CD4-positive, alpha-beta memory T cell (primary cell): ENCODE results near the gene PRDM5. TPM values are rescaled to one million over a fixed set of nuclear protein-coding genes. Genes with fewer than 3 reads are reported as not detected.

Experiments used
- CTCF ChIA-PET: fragments of 350-600 bp; sonication (Branson Sonifier 250); formaldehyde crosslinking; loops from one replicate; lab custom pipeline; 2021; ENCODE audit warnings: inconsistent platforms; ENCODE audit not compliant: partially characterized antibody; lab: Charles Lee
- POLR2A ChIA-PET: fragments of 350-600 bp; sonication (Branson Sonifier 250); formaldehyde crosslinking; loops from one replicate; lab custom pipeline; 2021; ENCODE audit not compliant: partially characterized antibody; lab: Charles Lee
- DNase-seq, 5 donors: peaks; one replicate each; pipeline versions ENCODE4 v3.0.0 to v3.0.0-alpha.2; 2020 to 2022; ENCODE audit warnings: mixed read lengths in 1 of 5
- H3K27ac ChIP-seq: one replicate; pipeline ENCODE4 v1.7.0; 2013; ENCODE audit warnings: low read depth, low read length
- H3K27me3 ChIP-seq: 2 replicates; pipeline ENCODE4 v1.7.0; 2013; ENCODE audit warnings: mild to moderate bottlenecking, low read length, moderate library complexity; ENCODE audit not compliant: insufficient read depth
- H3K36me3 ChIP-seq: 2 replicates; pipeline ENCODE4 v1.7.0; 2013; ENCODE audit warnings: mild to moderate bottlenecking, low read length, moderate library complexity; ENCODE audit not compliant: insufficient read depth
- H3K4me1 ChIP-seq: 2 replicates; pipeline ENCODE4 v1.7.0; 2013; ENCODE audit warnings: mild to moderate bottlenecking, low read length, moderate library complexity; ENCODE audit not compliant: insufficient read depth
- H3K4me3 ChIP-seq, 2 donors: one replicate each; pipeline ENCODE4 v1.7.0; 2013; ENCODE audit warnings: low read length in 2 of 2, mild to moderate bottlenecking in 1 of 2
- H3K9me3 ChIP-seq, 2 donors: one replicate each; pipeline ENCODE4 v1.7.0; 2013; ENCODE audit warnings: low read length in 2 of 2, control low read depth in 1 of 2; ENCODE audit not compliant: control insufficient read depth in 1 of 2
- H3K27ac Mint-ChIP-seq, 7 donors: one replicate each; pipeline ENCODE4 v1.8.0; 2020 to 2021; ENCODE audit warnings: mixed read lengths in 7 of 7, mild to moderate bottlenecking in 6 of 7, inconsistent platforms in 3 of 7, moderate library complexity in 3 of 7
- H3K27me3 Mint-ChIP-seq, 2 donors: one replicate each; pipeline ENCODE4 v1.8.0; 2020 to 2021; ENCODE audit warnings: mixed read lengths in 2 of 2
- H3K36me3 Mint-ChIP-seq, 2 donors: one replicate each; pipeline ENCODE4 v1.8.0; 2020 to 2021; ENCODE audit warnings: mixed read lengths in 2 of 2, inconsistent platforms in 1 of 2, mild to moderate bottlenecking in 1 of 2
- H3K4me1 Mint-ChIP-seq, 4 donors: one replicate each; pipeline ENCODE4 v1.8.0; 2020 to 2021; ENCODE audit warnings: mixed read lengths in 4 of 4, mild to moderate bottlenecking in 1 of 4
- H3K4me3 Mint-ChIP-seq, 8 donors: one replicate each; pipeline ENCODE4 v1.8.0; 2020 to 2021; ENCODE audit warnings: mixed read lengths in 8 of 8, mild to moderate bottlenecking in 7 of 8, moderate library complexity in 6 of 8, inconsistent platforms in 3 of 8
- H3K9me3 Mint-ChIP-seq, 8 donors: one replicate each; pipeline ENCODE4 v1.8.0; 2020 to 2021; ENCODE audit warnings: mixed read lengths in 8 of 8, mild to moderate bottlenecking in 5 of 8, inconsistent platforms in 3 of 8, moderate library complexity in 1 of 8
- intact Hi-C: fragments of 100-400 bp; cut with micrococcal nuclease; formaldehyde crosslinking; loops from one replicate; pipeline ENCODE4 v1.15.1; 2023
- polyA plus RNA-seq, 2 donors: library from polyadenylated mRNA; unstranded; fragments of 300-500 nt; fragmentation: Illumina TruSeq; gene quantifications; one replicate each; pipeline ENCODE4 v1.2.3, GENCODE V29; 2021
- total RNA-seq, 2 experiments: library from RNA; stranded (reverse); gene quantifications; one replicate each; pipeline ENCODE4 v1.2.3, GENCODE V29; 2021

The PRDM5 gene
- total and polyA plus RNA-seq, 4 experiments from 2014 or later = 0.24 to 0.84 (median 0.36) TPM

GRCh38 chr4:120809518-120809917, 113.0 kb downstream of the PRDM5 start:
- no peak overlapping the region for H3K4me3 ChIP-seq
- H3K36me3 Mint-ChIP-seq = no peaks in the 10 kb centered on the region
- H3K4me3 Mint-ChIP-seq = no peak overlapping the region
- intact Hi-C loops = no loop called here
- ChIA-PET POLR2A (no interaction called here), CTCF (no interaction called here)
- H3K9me3 ChIP-seq = no peaks in the 10 kb centered on the region
- H3K9me3 Mint-ChIP-seq = peaks cover 2 to 25% (median 9%) of the 10 kb centered on the region in 8 donors
- no peaks in the 10 kb centered on the region for H3K27me3 Mint-ChIP-seq
- H3K4me1 Mint-ChIP-seq = no peaks in the 10 kb centered on the region
- H3K27ac ChIP-seq = no peak overlapping the region
- no peak overlapping the region for H3K27ac Mint-ChIP-seq
- no peaks in the 10 kb centered on the region for H3K27me3 ChIP-seq
- DNase-seq = no peak
- no peaks in the 10 kb centered on the region for H3K36me3 ChIP-seq
- no peaks in the 10 kb centered on the region for H3K4me1 ChIP-seq

- H3K27ac Mint-ChIP-seq = no peak overlapping the region
- Histone ChIP-seq H3K9me3 (no peaks in the 10 kb centered on the region), H3K4me3 (no peak overlapping the region), H3K27me3 (no peaks in the 10 kb centered on the region), H3K36me3 (no peaks in the 10 kb centered on the region), H3K4me1 (no peaks in the 10 kb centered on the region), H3K27ac (no peak overlapping the region)
- H3K9me3 Mint-ChIP-seq = peaks cover 5 to 25% (median 9%) of the 10 kb centered on the region in 8 donors
- H3K36me3 Mint-ChIP-seq = no peaks in the 10 kb centered on the region
- DNase-seq = peak in 1 of 5 donors; percentile 28
- POLR2A ChIA-PET = no interaction called here
- no peak overlapping the region for H3K4me3 Mint-ChIP-seq
- intact Hi-C loops = no loop called here
- no peaks in the 10 kb centered on the region for H3K27me3 Mint-ChIP-seq
- no peaks in the 10 kb centered on the region for H3K4me1 Mint-ChIP-seq
- CTCF ChIA-PET = no interaction called here
These were observed 113.9 kb downstream of the PRDM5 start for GRCh38 chr4:120808475-120809141.

- Histone ChIP-seq H3K36me3 (no peaks in the 10 kb centered on the region), H3K4me1 (no peaks in the 10 kb centered on the region), H3K27me3 (no peaks in the 10 kb centered on the region), H3K27ac (no peak overlapping the region), H3K4me3 (no peak overlapping the region), H3K9me3 (no peaks in the 10 kb centered on the region)
- Mint-ChIP-seq H3K4me1 (no peaks in the 10 kb centered on the region), H3K9me3 (peaks cover 0 to 11% (median 3%) of the 10 kb centered on the region in 8 donors), H3K4me3 (no peak overlapping the region), H3K36me3 (no peaks in the 10 kb centered on the region), H3K27me3 (peaks cover 0 to 3% of the 10 kb centered on the region in 2 donors), H3K27ac (no peak overlapping the region)
- ChIA-PET CTCF (no interaction called here), POLR2A (no interaction called here)
- DNase-seq = no peak
- intact Hi-C loops = no loop called here
These were observed 121.3 kb downstream of the PRDM5 start for GRCh38 chr4:120801137-120801758.

- H3K27me3 Mint-ChIP-seq = peaks cover 0 to 3% of the 10 kb centered on the region in 2 donors
- intact Hi-C loops = no loop called here
- POLR2A ChIA-PET = no interaction called here
- Histone ChIP-seq H3K27me3 (no peaks in the 10 kb centered on the region), H3K36me3 (no peaks in the 10 kb centered on the region), H3K27ac (no peak overlapping the region), H3K9me3 (no peaks in the 10 kb centered on the region), H3K4me3 (no peak overlapping the region), H3K4me1 (no peaks in the 10 kb centered on the region)
- CTCF ChIA-PET = interaction anchor here (1.5 kb wide), 1 partner anchor 16 kb away, joined by 3 read pairs; no protein-coding TSS in a partner anchor
- H3K4me3 Mint-ChIP-seq = no peak overlapping the region
- H3K36me3 Mint-ChIP-seq = no peaks in the 10 kb centered on the region
- no peaks in the 10 kb centered on the region for H3K4me1 Mint-ChIP-seq
- no peak for DNase-seq
- peaks cover 0 to 2% (median 0%) of the 10 kb centered on the region in 8 donors for H3K9me3 Mint-ChIP-seq
- H3K27ac Mint-ChIP-seq = no peak overlapping the region
These were observed 124.0 kb downstream of the PRDM5 start for GRCh38 chr4:120798570-120798969.

GRCh38 chr4:120796271-120796670, 126.3 kb downstream of the PRDM5 start:
- no peak overlapping the region for H3K4me3 ChIP-seq
- no peak overlapping the region for H3K4me3 Mint-ChIP-seq
- no peaks in the 10 kb centered on the region for H3K9me3 ChIP-seq
- intact Hi-C loops = no loop called here
- CTCF ChIA-PET = no interaction called here
- H3K27me3 Mint-ChIP-seq = peaks cover 0 to 3% of the 10 kb centered on the region in 2 donors
- H3K27ac ChIP-seq = no peak overlapping the region
- no peaks in the 10 kb centered on the region for H3K27me3 ChIP-seq
- no peaks in the 10 kb centered on the region for H3K9me3 Mint-ChIP-seq
- no peak overlapping the region for H3K27ac Mint-ChIP-seq
- POLR2A ChIA-PET = no interaction called here
- H3K4me1 ChIP-seq = no peaks in the 10 kb centered on the region
- H3K36me3 ChIP-seq = no peaks in the 10 kb centered on the region
- no peak for DNase-seq
- H3K4me1 Mint-ChIP-seq = peaks cover 10 to 13% (median 11%) of the 10 kb centered on the region in 4 donors
- no peaks in the 10 kb centered on the region for H3K36me3 Mint-ChIP-seq

- Histone ChIP-seq H3K36me3 (no peaks in the 10 kb centered on the region), H3K27ac (no peak overlapping the region), H3K4me1 (no peaks in the 10 kb centered on the region), H3K27me3 (no peaks in the 10 kb centered on the region), H3K9me3 (no peaks in the 10 kb centered on the region), H3K4me3 (no peak overlapping the region)
- Mint-ChIP-seq H3K4me3 (no peak overlapping the region), H3K9me3 (no peaks in the 10 kb centered on the region), H3K27me3 (peaks cover 4 to 9% of the 10 kb centered on the region in 2 donors), H3K4me1 (no peaks in the 10 kb centered on the region), H3K36me3 (no peaks in the 10 kb centered on the region), H3K27ac (no peak overlapping the region)
- ChIA-PET CTCF (no interaction called here), POLR2A (no interaction called here)
- intact Hi-C loops = no loop called here
- no peak for DNase-seq
These were observed 137.3 kb downstream of the PRDM5 start for GRCh38 chr4:120785202-120785601.

GRCh38 chr4:120777459-120777858, 145.1 kb downstream of the PRDM5 start:
- H3K9me3 ChIP-seq = no peaks in the 10 kb centered on the region
- no peaks in the 10 kb centered on the region for H3K36me3 ChIP-seq
- Mint-ChIP-seq H3K36me3 (no peaks in the 10 kb centered on the region), H3K27ac (no peak overlapping the region), H3K27me3 (no peaks in the 10 kb centered on the region), H3K9me3 (no peaks in the 10 kb centered on the region), H3K4me1 (no peaks in the 10 kb centered on the region), H3K4me3 (no peak overlapping the region)
- H3K27ac ChIP-seq = no peak overlapping the region
- H3K4me3 ChIP-seq = no peak overlapping the region
- ChIA-PET CTCF (no interaction called here), POLR2A (no interaction called here)
- DNase-seq = no peak
- H3K27me3 ChIP-seq = no peaks in the 10 kb centered on the region
- intact Hi-C loops = no loop called here
- H3K4me1 ChIP-seq = no peaks in the 10 kb centered on the region
